GM21528 (cell line): ENCODE measurements around the gene ANKRD11.
"Not testable (repeated sequence)": the region's sequence is repeated elsewhere in the genome, so short reads cannot be mapped to it uniquely, and the experiment has no call there.

Source experiments
- ATAC-seq: cut with Tn5 transposase; IDR thresholded peaks from one replicate; pipeline ENCODE4 v1.9.1; 2021; ENCODE audit warnings: mild to moderate bottlenecking, moderate library complexity; ENCODE audit not compliant: unreplicated experiment, low FRiP score

ANKRD11 gene

GRCh38 chr16:89307421-89307805 is 182.9 kb downstream of the ANKRD11 start:
- ATAC-seq, result no peak

- not testable (repeated sequence) for ATAC-seq
These were observed 183.6 kb downstream of the ANKRD11 start for GRCh38 chr16:89306457-89307420.

- ATAC-seq, result no peak
These were observed 185.2 kb downstream of the ANKRD11 start for GRCh38 chr16:89304941-89305705.

GRCh38 chr16:89304181-89304851 is 186.0 kb downstream of the ANKRD11 start:
- ATAC-seq, result no peak

GRCh38 chr16:89303617-89304016 is 186.7 kb downstream of the ANKRD11 start:
- no peak for ATAC-seq

- ATAC-seq, result no peak
These were observed 189.4 kb downstream of the ANKRD11 start for GRCh38 chr16:89300976-89301360.

- no peak for ATAC-seq
These were observed 189.9 kb downstream of the ANKRD11 start for GRCh38 chr16:89300311-89300975.

GRCh38 chr16:89299357-89300111 is 190.8 kb downstream of the ANKRD11 start:
- ATAC-seq, result not testable (repeated sequence)

GRCh38 chr16:89298623-89299225 is 191.6 kb downstream of the ANKRD11 start:
- ATAC-seq, result no peak

GRCh38 chr16:89297910-89298545 is 192.3 kb downstream of the ANKRD11 start:
- no peak for ATAC-seq

GRCh38 chr16:89297156-89297874 is 193.0 kb downstream of the ANKRD11 start:
- no peak for ATAC-seq

GRCh38 chr16:89295915-89296314 is 194.4 kb downstream of the ANKRD11 start:
- ATAC-seq, result no peak

GRCh38 chr16:89295071-89295900 is 195.1 kb downstream of the ANKRD11 start:
- no peak for ATAC-seq

GRCh38 chr16:89294486-89294885 is 195.9 kb downstream of the ANKRD11 start:
- ATAC-seq, result no peak

GRCh38 chr16:89293276-89294143 is 196.9 kb downstream of the ANKRD11 start:
- no peak for ATAC-seq

GRCh38 chr16:89292443-89293078 is 197.8 kb downstream of the ANKRD11 start:
- ATAC-seq, result no peak
